ENCODE data around the gene BEND6.
A peak's percentile ranks its signal among the peaks of the same experiment; 100 is the strongest.

Gene BEND6

GRCh38 chr6:57069228-57069627 lies 114.3 kb downstream of the BEND6 start:
- no peak overlapping the region for H3K4me3 ChIP-seq (ENCODE audit: low read length)
- DNase-seq (ENCODE audit: low read depth): no peak
- no peak for TF ChIP-seq CTCF (conservative IDR thresholded peaks at IDR 0.05; ENCODE audit: low read length)

GRCh38 chr6:57069920-57070331 lies 115.0 kb downstream of the BEND6 start:
- TF ChIP-seq CTCF (conservative IDR thresholded peaks at IDR 0.05; ENCODE audit: low read length): no peak
- DNase-seq (ENCODE audit: low read depth): no peak
- no peak overlapping the region for H3K4me3 ChIP-seq (ENCODE audit: low read length)

- no peak for DNase-seq (ENCODE audit: low read depth)
- no peak for TF ChIP-seq CTCF (conservative IDR thresholded peaks at IDR 0.05; ENCODE audit: low read length)
- no peak overlapping the region for H3K4me3 ChIP-seq (ENCODE audit: low read length)
Observed at GRCh38 chr6:57072108-57072507, 117.2 kb downstream of the BEND6 start.

- no peak for DNase-seq (ENCODE audit: low read depth)
- no peak overlapping the region for H3K4me3 ChIP-seq (ENCODE audit: low read length)
- TF ChIP-seq CTCF (conservative IDR thresholded peaks at IDR 0.05; ENCODE audit: low read length): no peak
Observed at GRCh38 chr6:57074383-57074782, 119.5 kb downstream of the BEND6 start.

- peak; percentile 11 for DNase-seq (ENCODE audit: low read depth)
- no peak overlapping the region for H3K4me3 ChIP-seq (ENCODE audit: low read length)
- no peak for TF ChIP-seq CTCF (conservative IDR thresholded peaks at IDR 0.05; ENCODE audit: low read length)
Observed at GRCh38 chr6:57075092-57075491, 120.2 kb downstream of the BEND6 start.
